Neural progenitor cell (in vitro differentiated cells): ENCODE results near the gene HMGA1.
"Not testable (repeated sequence)": the region's sequence is repeated elsewhere in the genome, so short reads cannot be mapped to it uniquely, and the experiment has no call there.

ENCODE experiments used
- EZH2 ChIP-seq: fragments of 200-600 bp; sonication (generic); IDR thresholded peaks from 2 replicates; pipeline ENCODE4 v1.6.1; 2017; ENCODE audit warnings: antibody characterized with exemption, mild to moderate bottlenecking, moderate library complexity
- TF ChIP-seq, protein P1 (sequence below): fragments of 200-600 bp; sonication (generic); IDR thresholded peaks from 2 replicates; pipeline ENCODE4 v1.5.1; 2017; ENCODE audit warnings: antibody characterized with exemption, mild to moderate bottlenecking

DNA sequence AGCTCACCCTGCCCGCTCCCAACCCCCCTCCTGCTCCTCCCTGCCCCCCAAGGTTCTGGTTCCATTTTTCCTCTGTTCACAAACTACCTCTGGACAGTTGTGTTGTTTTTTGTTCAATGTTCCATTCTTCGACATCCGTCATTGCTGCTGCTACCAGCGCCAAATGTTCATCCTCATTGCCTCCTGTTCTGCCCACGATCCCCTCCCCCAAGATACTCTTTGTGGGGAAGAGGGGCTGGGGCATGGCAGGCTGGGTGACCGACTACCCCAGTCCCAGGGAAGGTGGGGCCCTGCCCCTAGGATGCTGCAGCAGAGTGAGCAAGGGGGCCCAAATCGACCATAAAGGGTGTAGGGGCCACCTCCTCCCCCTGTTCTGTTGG, 9.1 kb downstream of the HMGA1 start:
- TF ChIP-seq, protein P1, sequence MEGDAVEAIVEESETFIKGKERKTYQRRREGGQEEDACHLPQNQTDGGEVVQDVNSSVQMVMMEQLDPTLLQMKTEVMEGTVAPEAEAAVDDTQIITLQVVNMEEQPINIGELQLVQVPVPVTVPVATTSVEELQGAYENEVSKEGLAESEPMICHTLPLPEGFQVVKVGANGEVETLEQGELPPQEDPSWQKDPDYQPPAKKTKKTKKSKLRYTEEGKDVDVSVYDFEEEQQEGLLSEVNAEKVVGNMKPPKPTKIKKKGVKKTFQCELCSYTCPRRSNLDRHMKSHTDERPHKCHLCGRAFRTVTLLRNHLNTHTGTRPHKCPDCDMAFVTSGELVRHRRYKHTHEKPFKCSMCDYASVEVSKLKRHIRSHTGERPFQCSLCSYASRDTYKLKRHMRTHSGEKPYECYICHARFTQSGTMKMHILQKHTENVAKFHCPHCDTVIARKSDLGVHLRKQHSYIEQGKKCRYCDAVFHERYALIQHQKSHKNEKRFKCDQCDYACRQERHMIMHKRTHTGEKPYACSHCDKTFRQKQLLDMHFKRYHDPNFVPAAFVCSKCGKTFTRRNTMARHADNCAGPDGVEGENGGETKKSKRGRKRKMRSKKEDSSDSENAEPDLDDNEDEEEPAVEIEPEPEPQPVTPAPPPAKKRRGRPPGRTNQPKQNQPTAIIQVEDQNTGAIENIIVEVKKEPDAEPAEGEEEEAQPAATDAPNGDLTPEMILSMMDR: not testable (repeated sequence)
- not testable (repeated sequence) for TF ChIP-seq EZH2
